Non-pigmented ciliary epithelial cell (primary cell): ENCODE measurements around the gene RAB7A.

Source experiments
- DNase-seq: peaks from one replicate; pipeline ENCODE4 v3.0.0-alpha.2; 2010; ENCODE audit warnings: low read depth

RAB7A gene

DNA sequence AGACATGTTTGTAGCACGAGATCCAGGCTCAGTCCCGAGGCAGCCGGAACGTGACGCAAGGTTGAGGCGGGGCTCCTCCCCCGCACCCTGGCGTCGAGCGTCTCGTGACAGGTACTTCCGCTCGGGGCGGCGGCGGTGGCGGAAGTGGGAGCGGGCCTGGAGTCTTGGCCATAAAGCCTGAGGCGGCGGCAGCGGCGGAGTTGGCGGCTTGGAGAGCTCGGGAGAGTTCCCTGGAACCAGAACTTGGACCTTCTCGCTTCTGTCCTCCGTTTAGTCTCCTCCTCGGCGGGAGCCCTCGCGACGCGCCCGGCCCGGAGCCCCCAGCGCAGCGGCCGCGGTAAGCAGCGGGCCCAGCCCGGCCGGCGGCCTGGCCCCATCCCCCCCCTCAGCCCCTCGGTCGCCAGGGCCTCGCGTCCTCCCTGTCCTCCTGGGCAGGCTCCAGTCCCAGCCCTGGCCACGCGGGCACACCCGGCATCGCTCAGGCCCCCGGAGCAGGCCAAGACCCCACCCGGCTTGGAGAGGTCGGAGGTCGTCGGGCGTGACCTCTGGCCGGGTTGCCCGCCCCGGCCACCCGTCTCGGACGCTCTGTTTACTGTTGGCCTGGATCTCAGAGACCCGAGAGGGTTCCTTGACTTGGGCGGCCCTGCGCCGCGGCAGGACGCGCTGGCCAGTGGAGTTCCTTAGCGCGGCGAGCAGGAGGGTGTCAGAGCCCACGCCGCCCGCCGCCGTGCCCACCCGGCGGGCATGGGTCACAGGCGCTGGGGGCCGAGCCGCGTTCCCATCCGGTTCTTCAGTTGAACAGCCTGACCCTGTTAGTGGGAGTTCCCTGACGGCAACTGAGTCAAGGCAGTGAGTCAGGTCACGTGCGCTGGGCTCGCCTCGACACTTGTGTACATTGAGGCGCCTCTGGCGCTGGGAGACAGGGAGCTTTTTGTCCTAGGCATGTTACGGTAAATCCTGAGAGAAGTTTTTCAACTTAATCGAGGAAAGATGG is at the start of gene RAB7A:
Gene RAB7A (plus strand): TSS at position 161 of the 994 bp plus-strand sequence. CDS start 69,185 bp downstream, outside the sequence.
- peak; percentile 90 for DNase-seq

- DNase-seq, result no peak
Measured at GRCh38 chr3:128679338-128679737, 46.6 kb upstream of the RAB7A start.

GRCh38 chr3:128680603-128681368 is 45.2 kb upstream of the RAB7A start:
- peak; percentile 90 for DNase-seq

DNA sequence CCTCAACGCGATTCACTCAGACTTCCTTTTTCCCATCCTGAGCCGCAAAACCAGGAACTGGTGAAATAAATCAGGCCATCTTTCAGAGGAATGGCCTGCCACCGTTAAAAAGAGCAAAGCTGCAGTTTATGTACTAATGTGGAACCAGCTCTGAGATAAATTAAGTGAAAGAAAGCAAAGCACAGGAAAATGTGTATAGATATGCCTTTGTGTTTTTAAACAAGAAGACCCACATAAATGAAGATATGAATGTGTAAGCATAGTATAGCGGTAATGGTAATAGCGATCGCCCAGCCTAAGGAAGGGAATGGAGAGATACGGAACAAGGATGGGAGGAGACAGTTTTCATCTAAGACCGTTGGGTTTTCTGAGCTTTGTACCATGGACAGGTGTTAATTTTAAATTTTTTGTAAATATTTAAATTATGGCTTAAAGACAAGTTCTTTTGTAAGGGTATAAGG is 44.6 kb upstream of the RAB7A start:
- DNase-seq, result no peak

GRCh38 chr3:128683957-128684356 is 42.0 kb upstream of the RAB7A start:
- DNase-seq, result no peak

DNA sequence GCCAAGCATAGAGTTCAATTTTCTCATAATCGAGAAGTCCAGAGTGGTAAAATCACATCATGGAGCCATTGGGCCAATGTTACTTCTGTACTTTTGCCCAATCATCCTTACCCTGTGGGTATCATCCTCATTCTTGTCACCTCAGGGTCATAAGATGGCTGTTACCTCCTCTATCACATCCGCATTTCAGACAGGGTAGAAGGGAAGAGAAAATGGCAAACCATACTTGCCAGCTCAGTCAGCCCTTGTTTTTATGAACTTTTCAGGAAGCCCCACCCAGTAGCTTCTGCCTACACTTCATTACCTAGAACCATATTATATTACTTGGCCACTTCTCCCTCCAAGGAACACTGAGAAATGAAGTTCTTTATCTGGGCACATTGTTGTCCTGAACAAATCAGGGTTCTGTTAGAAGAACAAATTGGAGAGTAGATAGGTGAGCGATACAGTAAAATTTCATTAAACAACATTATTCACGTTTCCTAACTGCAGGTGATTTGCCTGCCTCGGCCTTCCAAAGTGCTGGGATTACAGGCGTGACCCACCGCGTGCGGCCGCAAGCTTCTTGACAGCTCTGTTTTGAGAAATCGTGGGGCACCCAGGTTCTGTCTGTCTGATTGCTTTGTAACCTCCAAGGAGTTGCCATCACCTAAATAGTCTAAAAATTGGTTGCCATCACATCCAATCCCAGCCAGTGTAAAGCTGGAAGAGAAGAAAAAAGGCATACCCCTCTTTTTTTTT is 40.8 kb upstream of the RAB7A start:
- no peak for DNase-seq

DNA sequence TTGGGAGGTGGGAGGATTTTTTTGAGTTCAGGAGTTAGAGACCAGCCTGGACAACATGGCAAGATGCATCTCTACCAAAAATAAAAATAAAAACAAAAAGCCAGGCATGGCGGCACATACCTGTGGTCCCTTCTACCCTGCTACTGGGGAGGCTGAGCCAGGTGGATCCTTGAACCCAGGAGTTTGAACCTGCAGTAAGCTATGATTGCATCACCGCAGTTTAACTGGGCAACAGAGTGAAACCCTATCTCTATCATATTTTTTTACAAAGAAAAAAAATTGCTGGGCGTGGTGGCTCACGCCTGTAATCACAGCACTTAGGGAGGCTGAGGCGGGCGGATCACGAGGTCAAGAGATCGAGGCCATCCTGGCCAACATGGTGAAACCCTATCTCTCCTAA is 39.5 kb upstream of the RAB7A start:
- DNase-seq, result no peak

- DNase-seq, result no peak
Measured at GRCh38 chr3:128689060-128689459, 36.9 kb upstream of the RAB7A start.

- DNase-seq, result no peak
Measured at GRCh38 chr3:128693696-128694095, 32.3 kb upstream of the RAB7A start.

DNA sequence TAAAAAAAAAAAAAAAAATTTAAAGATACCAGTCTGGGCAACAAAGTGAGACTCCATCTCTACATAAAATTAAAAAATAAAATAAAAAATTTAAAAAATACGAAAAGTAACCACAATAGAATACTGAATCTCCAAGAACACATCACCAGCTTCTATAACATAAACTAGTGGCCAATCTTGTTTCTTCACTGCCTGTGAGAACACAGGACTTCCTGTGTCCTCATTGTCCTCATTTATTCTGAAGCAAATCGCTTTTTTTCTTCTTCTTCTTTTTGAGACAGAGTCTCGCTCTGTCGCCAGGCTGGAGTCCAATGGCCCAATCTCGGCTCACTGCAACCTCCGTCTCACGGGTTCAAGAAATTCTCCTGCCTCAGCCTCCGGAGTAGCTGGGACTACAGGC is 28.6 kb upstream of the RAB7A start:
- DNase-seq, result no peak

DNA sequence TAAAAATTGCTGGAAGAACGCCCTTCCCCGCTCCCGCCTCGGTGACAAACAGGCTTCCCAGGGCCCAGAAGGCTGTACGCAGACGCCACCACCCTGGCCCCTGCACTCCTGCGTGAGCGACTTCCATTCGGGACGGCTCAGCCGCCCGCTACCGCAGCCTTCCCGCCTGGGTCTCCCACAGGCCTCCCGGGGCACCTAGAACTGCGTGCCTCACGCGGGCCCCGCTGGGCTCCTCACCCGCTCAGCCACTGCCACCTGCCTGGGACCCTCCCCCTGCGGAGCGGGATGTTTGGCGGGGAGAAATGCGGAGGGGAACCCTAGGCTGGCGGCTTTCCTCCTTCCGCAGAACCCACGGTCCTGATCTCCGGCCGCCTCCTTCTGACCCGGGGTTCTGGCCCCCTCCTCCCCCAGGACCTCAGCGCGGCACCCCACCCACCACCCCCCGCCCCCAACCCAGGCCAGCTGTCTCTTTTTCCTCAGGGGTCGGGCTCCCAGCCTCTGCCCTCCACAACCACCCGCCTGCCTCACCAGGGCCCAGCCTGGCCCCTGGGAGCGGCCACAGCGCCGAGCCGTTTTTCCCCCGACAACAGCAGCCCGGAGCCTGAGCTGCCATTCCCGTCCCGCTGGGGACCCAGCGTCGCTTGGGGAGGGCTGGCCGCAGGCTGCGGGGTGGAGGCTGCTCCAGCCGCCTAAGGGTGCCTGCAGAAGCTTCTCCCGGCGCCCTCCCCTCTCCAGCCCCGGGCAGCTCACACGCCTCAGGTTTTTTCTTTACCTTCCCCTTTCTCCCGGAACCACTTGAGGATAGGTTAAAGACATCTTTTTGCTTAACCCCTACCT is 27.6 kb upstream of the RAB7A start:
- no peak for DNase-seq

GRCh38 chr3:128701342-128702212 is 24.4 kb upstream of the RAB7A start:
- no peak for DNase-seq

DNA sequence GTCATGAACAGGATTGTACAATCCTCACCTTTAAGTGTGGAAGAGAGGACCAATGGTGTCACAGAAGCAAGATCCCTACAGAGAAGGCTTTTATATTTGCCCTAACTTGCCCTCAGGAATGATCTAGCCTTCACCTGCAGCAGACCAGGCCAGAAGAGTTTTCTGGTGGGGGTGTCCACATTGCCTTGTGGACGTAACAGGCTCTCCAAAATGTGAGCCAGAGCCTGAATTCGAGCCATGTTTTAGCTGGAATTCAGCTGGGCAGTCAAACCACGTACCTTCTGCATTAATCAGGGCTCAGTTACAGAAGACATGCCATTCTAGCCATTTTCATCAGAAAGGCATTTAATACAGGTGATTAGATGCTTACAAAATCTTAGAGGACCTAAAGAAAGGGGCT is 23.6 kb upstream of the RAB7A start:
- no peak for DNase-seq

DNA sequence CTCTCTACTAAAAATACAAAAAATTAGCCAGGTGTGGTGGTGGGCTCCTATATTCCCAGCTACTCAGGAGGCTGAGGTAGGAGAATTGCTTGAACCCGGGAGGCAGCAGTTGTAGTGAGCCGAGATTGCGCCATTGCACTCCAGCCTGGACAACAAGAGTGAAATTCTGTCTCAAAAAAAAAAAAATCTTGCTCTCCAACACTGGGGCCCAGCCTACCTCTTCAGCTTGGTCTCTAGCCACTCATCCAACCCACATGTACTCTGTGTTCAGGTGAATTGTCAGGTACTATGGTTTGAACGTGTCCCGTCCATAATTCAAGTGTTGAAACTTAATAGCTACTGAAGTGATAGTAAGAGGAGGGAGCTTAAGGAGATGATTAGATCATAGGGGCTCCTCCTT is 22.4 kb upstream of the RAB7A start:
- no peak for DNase-seq

DNA sequence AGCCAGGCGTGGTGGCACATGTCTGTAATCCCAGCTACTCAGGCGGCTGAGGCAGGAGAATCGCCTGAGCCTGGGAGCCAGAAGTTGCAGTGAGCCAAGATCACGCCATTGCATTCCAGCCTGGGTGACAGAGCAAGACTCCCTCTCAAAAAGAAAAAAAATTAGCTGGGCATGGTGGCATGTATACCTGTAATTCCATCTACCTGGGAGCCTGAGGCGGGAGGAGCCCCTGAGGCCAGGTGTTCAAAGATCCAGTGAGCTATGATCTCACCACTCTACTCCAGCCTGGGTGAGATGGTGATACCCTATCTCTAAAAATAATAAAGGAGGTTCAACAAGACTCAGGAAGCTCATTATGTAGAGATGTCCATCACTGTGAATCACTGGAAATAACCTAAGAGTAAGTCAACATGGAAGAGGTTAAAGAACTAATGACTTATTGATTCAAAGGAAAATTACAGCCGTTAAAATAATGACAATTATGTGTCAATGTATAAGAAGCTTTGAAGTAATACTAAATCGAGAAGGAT is 19.8 kb upstream of the RAB7A start:
- no peak for DNase-seq

GRCh38 chr3:128707928-128708494 is 18.0 kb upstream of the RAB7A start:
- DNase-seq, result no peak

DNA sequence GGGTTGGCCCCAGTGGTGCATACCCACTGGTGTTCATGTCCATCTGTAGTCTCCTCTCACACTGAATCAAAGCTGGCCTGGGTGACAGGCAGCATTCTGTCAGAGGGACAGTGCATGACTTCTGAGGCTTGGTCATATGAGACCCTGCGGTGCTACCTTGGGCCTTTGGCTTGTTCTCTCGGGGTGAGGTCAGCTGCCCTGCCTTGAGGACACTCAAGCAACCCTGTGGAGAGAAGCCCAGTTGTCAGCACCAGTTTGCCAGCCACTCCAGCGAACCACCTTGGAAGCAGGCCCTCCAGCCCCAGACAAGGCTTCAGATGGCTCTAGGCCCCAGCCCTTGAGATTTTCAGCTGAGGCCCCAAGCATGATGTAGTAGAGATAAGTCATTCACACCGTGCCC is 16.9 kb upstream of the RAB7A start:
- no peak for DNase-seq

- no peak for DNase-seq
Measured at GRCh38 chr3:128709506-128710210, 16.3 kb upstream of the RAB7A start.

DNA sequence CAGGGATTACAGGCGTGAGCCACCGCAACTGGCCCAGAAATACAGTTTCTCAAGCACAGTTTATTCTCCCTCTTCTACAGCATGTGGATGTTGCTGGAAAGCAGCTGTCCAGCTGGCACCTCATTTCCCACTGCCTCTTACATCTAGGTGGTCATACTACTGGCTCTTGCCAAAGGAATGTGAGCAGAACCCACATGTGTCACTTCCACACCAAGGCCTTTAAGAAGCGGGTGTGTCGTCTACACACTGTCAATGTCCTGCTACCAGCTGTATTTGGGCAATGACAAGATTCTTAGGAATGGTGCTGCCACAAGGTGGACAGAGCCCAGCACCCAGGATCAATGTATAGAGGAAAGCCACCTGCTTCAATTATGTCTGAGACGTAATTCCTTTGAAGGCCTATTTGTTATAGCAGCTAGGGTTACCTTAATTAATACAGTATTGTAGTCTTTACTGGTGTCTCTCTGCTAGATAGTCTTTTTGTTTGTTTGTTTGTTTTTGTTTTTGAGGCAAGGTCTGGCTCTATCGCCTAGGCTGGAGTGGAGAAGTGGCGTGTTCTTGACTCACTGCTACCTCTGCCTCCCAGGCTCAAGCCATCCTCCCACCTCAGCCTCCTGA is 15.1 kb upstream of the RAB7A start:
- DNase-seq, result no peak
